Stomach (tissue), 4 donors: ENCODE data around the gene OSBPL6.

ENCODE experiments used
- CTCF ChIP-seq, 7 experiments: fragments of 450-650 bp in 4 of 7; fragments of 200-600 bp in 3 of 7; sonication (generic) in 3 of 7; IDR thresholded peaks; one replicate each; pipeline ENCODE4 v1.5.1; 2016 to 2019; ENCODE audit warnings: antibody characterized with exemption in 7 of 7, control low read depth in 2 of 7, mild to moderate bottlenecking in 1 of 7
- EP300 ChIP-seq: sonication (generic); formaldehyde crosslinking; IDR thresholded peaks from one replicate; pipeline ENCODE4 v1.6.1; 2017; ENCODE audit warnings: antibody characterized with exemption
- POLR2A ChIP-seq, 4 donors: fragments of 450-650 bp; IDR thresholded peaks; one replicate each; pipeline ENCODE4 v1.6.1; 2016; ENCODE audit warnings: antibody characterized with exemption in 4 of 4, control low read depth in 2 of 4, mild to moderate bottlenecking in 1 of 4, moderate library complexity in 1 of 4
- POLR2AphosphoS5 ChIP-seq, 3 donors: sonication (generic); formaldehyde crosslinking; IDR thresholded peaks; one replicate each; pipeline ENCODE4 v1.6.1; 2016; ENCODE audit warnings: antibody characterized with exemption in 3 of 3

GRCh38 chr2:178452334-178452733 is 258.0 kb downstream of the OSBPL6 start:
- TF ChIP-seq CTCF (IDR thresholded peaks at IDR 0.05), result no peak
- TF ChIP-seq POLR2A (IDR thresholded peaks at IDR 0.05), result no peak
- TF ChIP-seq EP300, result no peak
- TF ChIP-seq POLR2AphosphoS5 (IDR thresholded peaks at IDR 0.05), result no peak
